ENCODE measurements around the gene ZNF668. TPM values are rescaled to one million over a fixed set of nuclear protein-coding genes. Genes with fewer than 3 reads are reported as not detected.
"Not testable (repeated sequence)": the region's sequence is repeated elsewhere in the genome, so short reads cannot be mapped to it uniquely, and the experiment has no call there.

Gene ZNF668
- total RNA-seq, 1 donor from 2014 or later: 3.7 TPM

- no peak overlapping the region for H3K9ac ChIP-seq
- Mint-ChIP-seq H3K4me1 (peaks cover 12% of the 10 kb centered on the region), H3K9me3 (no peaks in the 10 kb centered on the region), H3K36me3 (peaks cover 13% of the 10 kb centered on the region), H3K27ac (peak overlapping the region; percentile 83), H3K27me3 (ENCODE audit: insufficient read depth, low read depth) (peaks cover 3% of the 10 kb centered on the region), H3K4me3 (peak overlapping the region; percentile 90)
- TF ChIP-seq EZH2phosphoT487 (IDR thresholded peaks at IDR 0.05): no peak
- TF ChIP-seq CTCF (IDR thresholded peaks at IDR 0.05): no peak
- no peak for TF ChIP-seq EZH2 (IDR thresholded peaks at IDR 0.05)
- H3K79me2 ChIP-seq (ENCODE audit: low read depth): peaks cover 3% of the 10 kb centered on the region
- H3K4me2 ChIP-seq: peak overlapping the region; percentile 96
- peaks cover 13% of the 10 kb centered on the region for H3F3A ChIP-seq (ENCODE audit: low read depth)
- H3K4me3 ChIP-seq: peak overlapping the region; percentile 99
- H4K20me1 ChIP-seq (ENCODE audit: low read depth): no peaks in the 10 kb centered on the region
- peaks cover 5% of the 10 kb centered on the region for H3K4me1 ChIP-seq
- H2AFZ ChIP-seq (replicated peaks): peak overlapping the region; percentile 87
- no peak for DNase-seq (ENCODE audit: low spot score)
- H3K27ac ChIP-seq: no peak overlapping the region
- H3K27me3 ChIP-seq: no peaks in the 10 kb centered on the region
- no peaks in the 10 kb centered on the region for H3K36me3 ChIP-seq
- no peaks in the 10 kb centered on the region for H3K9me3 ChIP-seq (ENCODE audit: low read depth)
Measured at GRCh38 chr16:31107465-31107867, 33.4 kb upstream of the ZNF668 start.

GRCh38 chr16:31106509-31107464 is 32.7 kb upstream of the ZNF668 start:
- Histone ChIP-seq H3K9ac (no peak overlapping the region), H3K9me3 (ENCODE audit: low read depth) (no peaks in the 10 kb centered on the region), H3K36me3 (no peaks in the 10 kb centered on the region), H3F3A (ENCODE audit: low read depth) (peaks cover 13% of the 10 kb centered on the region), H3K4me3 (no peak overlapping the region), H4K20me1 (ENCODE audit: low read depth) (no peaks in the 10 kb centered on the region), H3K27me3 (no peaks in the 10 kb centered on the region), H3K79me2 (ENCODE audit: low read depth) (peaks cover 3% of the 10 kb centered on the region), H3K27ac (no peak overlapping the region), H3K4me2 (no peak overlapping the region), H3K4me1 (peaks cover 5% of the 10 kb centered on the region), H2AFZ (replicated peaks) (no peak overlapping the region)
- peaks cover 12% of the 10 kb centered on the region for H3K4me1 Mint-ChIP-seq
- H3K27me3 Mint-ChIP-seq (ENCODE audit: insufficient read depth, low read depth): peaks cover 3% of the 10 kb centered on the region
- no peak for DNase-seq (ENCODE audit: low spot score)
- peaks cover 13% of the 10 kb centered on the region for H3K36me3 Mint-ChIP-seq
- TF ChIP-seq EZH2 (IDR thresholded peaks at IDR 0.05) (no peak), EZH2phosphoT487 (IDR thresholded peaks at IDR 0.05) (no peak), CTCF (IDR thresholded peaks at IDR 0.05) (no peak)
- no peaks in the 10 kb centered on the region for H3K9me3 Mint-ChIP-seq
- peak overlapping the region; percentile 90 for H3K4me3 Mint-ChIP-seq
- H3K27ac Mint-ChIP-seq: peak overlapping the region; percentile 83

- TF ChIP-seq EZH2phosphoT487 (IDR thresholded peaks at IDR 0.05): no peak
- peak; percentile 64 for TF ChIP-seq CTCF (IDR thresholded peaks at IDR 0.05)
- peaks cover 9% of the 10 kb centered on the region for H3K36me3 Mint-ChIP-seq
- Histone ChIP-seq H3K79me2 (ENCODE audit: low read depth) (peaks cover 3% of the 10 kb centered on the region), H3K4me2 (no peak overlapping the region), H3K36me3 (no peaks in the 10 kb centered on the region), H3K9me3 (ENCODE audit: low read depth) (no peaks in the 10 kb centered on the region), H3K27ac (no peak overlapping the region), H3K9ac (no peak overlapping the region), H3F3A (ENCODE audit: low read depth) (peaks cover 13% of the 10 kb centered on the region), H2AFZ (replicated peaks) (peak overlapping the region; percentile 63), H3K4me1 (peaks cover 5% of the 10 kb centered on the region), H3K27me3 (no peaks in the 10 kb centered on the region), H4K20me1 (ENCODE audit: low read depth) (no peaks in the 10 kb centered on the region), H3K4me3 (no peak overlapping the region)
- H3K4me3 Mint-ChIP-seq: no peak overlapping the region
- peak; percentile 75 for DNase-seq (ENCODE audit: low spot score)
- H3K4me1 Mint-ChIP-seq: peaks cover 12% of the 10 kb centered on the region
- H3K9me3 Mint-ChIP-seq: no peaks in the 10 kb centered on the region
- H3K27me3 Mint-ChIP-seq (ENCODE audit: insufficient read depth, low read depth): peaks cover 6% of the 10 kb centered on the region
- H3K27ac Mint-ChIP-seq: no peak overlapping the region
Measured at GRCh38 chr16:31105677-31106213, 31.7 kb upstream of the ZNF668 start.

GRCh38 chr16:31100876-31101641 is 27.0 kb upstream of the ZNF668 start:
- H3K9me3 ChIP-seq (ENCODE audit: low read depth); H4K20me1 ChIP-seq (ENCODE audit: low read depth); H2AFZ ChIP-seq (replicated peaks); H3K4me3 ChIP-seq; DNase-seq (ENCODE audit: low spot score); H3K4me1 Mint-ChIP-seq; H3K4me1 ChIP-seq; H3K27me3 Mint-ChIP-seq (ENCODE audit: insufficient read depth, low read depth); H3K36me3 Mint-ChIP-seq; H3K9me3 Mint-ChIP-seq; H3K27ac ChIP-seq; H3K27me3 ChIP-seq; H3K79me2 ChIP-seq (ENCODE audit: low read depth); H3F3A ChIP-seq (ENCODE audit: low read depth); H3K4me3 Mint-ChIP-seq; H3K36me3 ChIP-seq; H3K27ac Mint-ChIP-seq; H3K9ac ChIP-seq; H3K4me2 ChIP-seq: not testable (repeated sequence)
